Neural cell (in vitro differentiated cells): Measurements from ENCODE around the gene C2CD2L.

ENCODE experiments used
- EP300 ChIP-seq: fragments of 450-650 bp; conservative IDR thresholded peaks from 2 replicates; pipeline ENCODE4 v1.6.1; 2014; ENCODE audit warnings: antibody characterized with exemption, mild to moderate bottlenecking, moderate library complexity; ENCODE audit not compliant: poor library complexity, severe bottlenecking
- EZH2 ChIP-seq: fragments of 200-600, 300-800 bp; shearing (Covaris generic), sonication (generic); IDR thresholded peaks from 2 replicates; pipeline ENCODE4 v1.6.1; 2014; ENCODE audit warnings: antibody characterized with exemption, low read length, borderline replicate concordance, mild to moderate bottlenecking; ENCODE audit not compliant: insufficient read depth, poor library complexity, severe bottlenecking
- POLR2AphosphoS5 ChIP-seq: IDR thresholded peaks from 2 replicates; pipeline ENCODE4 v1.6.1; 2012
- RAD21 ChIP-seq: fragments of 450-650 bp; conservative IDR thresholded peaks from 2 replicates; pipeline ENCODE4 v1.6.1; 2014; ENCODE audit warnings: antibody characterized with exemption, mild to moderate bottlenecking, moderate library complexity
- TAF1 ChIP-seq: IDR thresholded peaks from 2 replicates; pipeline ENCODE4 v1.6.1; 2012; ENCODE audit warnings: low read depth
- TF ChIP-seq, protein P1 (sequence below): fragments of 450-650 bp; IDR thresholded peaks from 2 replicates; pipeline ENCODE4 v1.5.1; 2014; ENCODE audit warnings: antibody characterized with exemption, mild to moderate bottlenecking, moderate library complexity; ENCODE audit not compliant: poor library complexity, severe bottlenecking
- TF ChIP-seq, protein P2 (sequence below): IDR thresholded peaks from 2 replicates; pipeline ENCODE4 v1.6.1; 2012; ENCODE audit warnings: borderline replicate concordance

DNA sequence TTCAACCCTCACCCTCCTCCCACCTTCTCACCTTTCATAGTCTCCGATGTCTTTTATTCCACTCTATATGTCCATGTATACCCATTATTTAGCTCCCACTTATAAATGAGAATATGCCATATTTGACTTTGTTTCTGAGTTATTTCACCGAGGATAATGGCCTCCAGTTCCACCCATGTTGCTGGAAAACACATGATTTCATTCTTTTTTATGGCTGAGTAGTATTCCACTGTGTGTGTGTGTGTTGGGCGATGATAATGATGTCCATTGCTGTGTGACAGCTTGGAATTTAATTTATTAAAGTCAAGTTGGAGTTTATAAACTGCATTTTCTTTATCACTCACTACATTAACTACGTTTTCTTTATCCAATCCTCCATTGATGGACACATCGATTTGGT lies 11.1 kb downstream of the C2CD2L start:
- TF ChIP-seq, protein P1, sequence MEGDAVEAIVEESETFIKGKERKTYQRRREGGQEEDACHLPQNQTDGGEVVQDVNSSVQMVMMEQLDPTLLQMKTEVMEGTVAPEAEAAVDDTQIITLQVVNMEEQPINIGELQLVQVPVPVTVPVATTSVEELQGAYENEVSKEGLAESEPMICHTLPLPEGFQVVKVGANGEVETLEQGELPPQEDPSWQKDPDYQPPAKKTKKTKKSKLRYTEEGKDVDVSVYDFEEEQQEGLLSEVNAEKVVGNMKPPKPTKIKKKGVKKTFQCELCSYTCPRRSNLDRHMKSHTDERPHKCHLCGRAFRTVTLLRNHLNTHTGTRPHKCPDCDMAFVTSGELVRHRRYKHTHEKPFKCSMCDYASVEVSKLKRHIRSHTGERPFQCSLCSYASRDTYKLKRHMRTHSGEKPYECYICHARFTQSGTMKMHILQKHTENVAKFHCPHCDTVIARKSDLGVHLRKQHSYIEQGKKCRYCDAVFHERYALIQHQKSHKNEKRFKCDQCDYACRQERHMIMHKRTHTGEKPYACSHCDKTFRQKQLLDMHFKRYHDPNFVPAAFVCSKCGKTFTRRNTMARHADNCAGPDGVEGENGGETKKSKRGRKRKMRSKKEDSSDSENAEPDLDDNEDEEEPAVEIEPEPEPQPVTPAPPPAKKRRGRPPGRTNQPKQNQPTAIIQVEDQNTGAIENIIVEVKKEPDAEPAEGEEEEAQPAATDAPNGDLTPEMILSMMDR = no peak
- TF ChIP-seq RAD21 (no peak), POLR2AphosphoS5 (no peak), TAF1 (no peak), EP300 (no peak), EZH2 (no peak)
- TF ChIP-seq, protein P2, sequence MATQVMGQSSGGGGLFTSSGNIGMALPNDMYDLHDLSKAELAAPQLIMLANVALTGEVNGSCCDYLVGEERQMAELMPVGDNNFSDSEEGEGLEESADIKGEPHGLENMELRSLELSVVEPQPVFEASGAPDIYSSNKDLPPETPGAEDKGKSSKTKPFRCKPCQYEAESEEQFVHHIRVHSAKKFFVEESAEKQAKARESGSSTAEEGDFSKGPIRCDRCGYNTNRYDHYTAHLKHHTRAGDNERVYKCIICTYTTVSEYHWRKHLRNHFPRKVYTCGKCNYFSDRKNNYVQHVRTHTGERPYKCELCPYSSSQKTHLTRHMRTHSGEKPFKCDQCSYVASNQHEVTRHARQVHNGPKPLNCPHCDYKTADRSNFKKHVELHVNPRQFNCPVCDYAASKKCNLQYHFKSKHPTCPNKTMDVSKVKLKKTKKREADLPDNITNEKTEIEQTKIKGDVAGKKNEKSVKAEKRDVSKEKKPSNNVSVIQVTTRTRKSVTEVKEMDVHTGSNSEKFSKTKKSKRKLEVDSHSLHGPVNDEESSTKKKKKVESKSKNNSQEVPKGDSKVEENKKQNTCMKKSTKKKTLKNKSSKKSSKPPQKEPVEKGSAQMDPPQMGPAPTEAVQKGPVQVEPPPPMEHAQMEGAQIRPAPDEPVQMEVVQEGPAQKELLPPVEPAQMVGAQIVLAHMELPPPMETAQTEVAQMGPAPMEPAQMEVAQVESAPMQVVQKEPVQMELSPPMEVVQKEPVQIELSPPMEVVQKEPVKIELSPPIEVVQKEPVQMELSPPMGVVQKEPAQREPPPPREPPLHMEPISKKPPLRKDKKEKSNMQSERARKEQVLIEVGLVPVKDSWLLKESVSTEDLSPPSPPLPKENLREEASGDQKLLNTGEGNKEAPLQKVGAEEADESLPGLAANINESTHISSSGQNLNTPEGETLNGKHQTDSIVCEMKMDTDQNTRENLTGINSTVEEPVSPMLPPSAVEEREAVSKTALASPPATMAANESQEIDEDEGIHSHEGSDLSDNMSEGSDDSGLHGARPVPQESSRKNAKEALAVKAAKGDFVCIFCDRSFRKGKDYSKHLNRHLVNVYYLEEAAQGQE = no peak
